HepG2 (cell line): ENCODE measurements around the gene BIRC3. TPM values are rescaled to one million over a fixed set of nuclear protein-coding genes. Genes with fewer than 3 reads are reported as not detected.
A peak's percentile ranks its signal among the peaks of the same experiment; 100 is the strongest.

ENCODE experiments used
- CAMTA2 ChIP-seq: sonication (generic); formaldehyde crosslinking; IDR thresholded peaks from 2 replicates; pipeline ENCODE4 v1.4.0; 2020; ENCODE audit warnings: mild to moderate bottlenecking, missing genetic modification reagents, borderline replicate concordance
- CREM ChIP-seq, 2 experiments: sonication (generic) in 1 of 2; formaldehyde crosslinking in 1 of 2; IDR thresholded peaks; 2 replicates each; pipeline versions ENCODE4 v1.4.0 to v1.6.1; 2016 to 2020; ENCODE audit warnings: antibody characterized with exemption in 1 of 2, mild to moderate bottlenecking in 1 of 2, missing genetic modification reagents in 1 of 2
- EHMT2 ChIP-seq: fragments of 200-600 bp; sonication (generic); IDR thresholded peaks from 2 replicates; pipeline ENCODE4 v1.7.0; 2017; ENCODE audit warnings: antibody characterized with exemption, low read depth, low read length, borderline replicate concordance
- RXRB ChIP-seq: IDR thresholded peaks from 2 replicates; pipeline ENCODE4 v1.6.1; 2016; ENCODE audit warnings: borderline replicate concordance, missing genetic modification reagents, missing compliant biosample characterization
- SP5 ChIP-seq: IDR thresholded peaks from 2 replicates; pipeline ENCODE4 v1.6.1; 2016; ENCODE audit warnings: low read depth, borderline replicate concordance
- TSC22D2 ChIP-seq: sonication (generic); formaldehyde crosslinking; IDR thresholded peaks from 2 replicates; pipeline ENCODE4 v1.5.1; 2020; ENCODE audit warnings: missing genetic modification reagents, mild to moderate bottlenecking, borderline replicate concordance
- polyA plus RNA-seq, 8 experiments: library from polyadenylated mRNA; depleted of rRNA in 3 of 8; stranded (reverse) in 7 of 8; unstranded in 1 of 8; fragments of >200 nt; fragmentation: Illumina TruSeq in 4 of 8; extraction: Trizol in 4 of 8; gene quantifications; 2 replicates each; pipeline versions ENCODE4 v1.2.1 to v1.2.3, GENCODE V29; 2011 to 2016; ENCODE audit warnings: low read depth in 4 of 8, missing spikeins in 1 of 8, mixed read lengths in 1 of 8; ENCODE audit not compliant: insufficient read depth in 1 of 8
- total RNA-seq, 5 experiments: library from RNA; depleted of rRNA; stranded (reverse); fragments of >200 nt; fragmentation: Illumina TruSeq; extraction: Trizol; gene quantifications; 2 replicates each; pipeline ENCODE4 v1.2.3, GENCODE V29; 2016; ENCODE audit warnings: low read depth in 1 of 5
- TF ChIP-seq, protein P1 (sequence below): sonication (generic); formaldehyde crosslinking; IDR thresholded peaks from 2 replicates; pipeline ENCODE4 v1.4.0; 2020; ENCODE audit warnings: missing genetic modification reagents
- TF ChIP-seq, protein P2 (sequence below): sonication (generic); formaldehyde crosslinking; IDR thresholded peaks from 2 replicates; pipeline ENCODE4 v1.4.0; 2020; ENCODE audit warnings: missing genetic modification reagents
- TF ChIP-seq, protein P3 (sequence below): sonication (generic); formaldehyde crosslinking; IDR thresholded peaks from 2 replicates; pipeline ENCODE4 v1.5.1; 2020; ENCODE audit warnings: missing genetic modification reagents, mild to moderate bottlenecking, borderline replicate concordance
- TF ChIP-seq, protein P4 (sequence below): sonication (generic); formaldehyde crosslinking; IDR thresholded peaks from 2 replicates; pipeline ENCODE4 v1.5.0; 2020; ENCODE audit warnings: mild to moderate bottlenecking, low read depth, missing genetic modification reagents, borderline replicate concordance
- TF ChIP-seq, protein P5 (sequence below): sonication (generic); formaldehyde crosslinking; IDR thresholded peaks from 2 replicates; pipeline ENCODE4 v1.5.0; 2020; ENCODE audit warnings: mild to moderate bottlenecking, missing genetic modification reagents
- TF ChIP-seq, protein P6 (sequence below): IDR thresholded peaks from 2 replicates; pipeline ENCODE4 v1.6.1; 2016; ENCODE audit warnings: low read depth, borderline replicate concordance
- TF ChIP-seq, protein P7 (sequence below): sonication (generic); formaldehyde crosslinking; IDR thresholded peaks from 2 replicates; pipeline ENCODE4 v1.4.0; 2020; ENCODE audit warnings: missing genetic modification reagents, borderline replicate concordance

BIRC3 gene
- total and polyA plus RNA-seq, 2 of the 13 experiments (the other 11 are each of a cell fraction or from before 2014, with no cell fraction given) = 0.41 to 4.2 TPM

DNA sequence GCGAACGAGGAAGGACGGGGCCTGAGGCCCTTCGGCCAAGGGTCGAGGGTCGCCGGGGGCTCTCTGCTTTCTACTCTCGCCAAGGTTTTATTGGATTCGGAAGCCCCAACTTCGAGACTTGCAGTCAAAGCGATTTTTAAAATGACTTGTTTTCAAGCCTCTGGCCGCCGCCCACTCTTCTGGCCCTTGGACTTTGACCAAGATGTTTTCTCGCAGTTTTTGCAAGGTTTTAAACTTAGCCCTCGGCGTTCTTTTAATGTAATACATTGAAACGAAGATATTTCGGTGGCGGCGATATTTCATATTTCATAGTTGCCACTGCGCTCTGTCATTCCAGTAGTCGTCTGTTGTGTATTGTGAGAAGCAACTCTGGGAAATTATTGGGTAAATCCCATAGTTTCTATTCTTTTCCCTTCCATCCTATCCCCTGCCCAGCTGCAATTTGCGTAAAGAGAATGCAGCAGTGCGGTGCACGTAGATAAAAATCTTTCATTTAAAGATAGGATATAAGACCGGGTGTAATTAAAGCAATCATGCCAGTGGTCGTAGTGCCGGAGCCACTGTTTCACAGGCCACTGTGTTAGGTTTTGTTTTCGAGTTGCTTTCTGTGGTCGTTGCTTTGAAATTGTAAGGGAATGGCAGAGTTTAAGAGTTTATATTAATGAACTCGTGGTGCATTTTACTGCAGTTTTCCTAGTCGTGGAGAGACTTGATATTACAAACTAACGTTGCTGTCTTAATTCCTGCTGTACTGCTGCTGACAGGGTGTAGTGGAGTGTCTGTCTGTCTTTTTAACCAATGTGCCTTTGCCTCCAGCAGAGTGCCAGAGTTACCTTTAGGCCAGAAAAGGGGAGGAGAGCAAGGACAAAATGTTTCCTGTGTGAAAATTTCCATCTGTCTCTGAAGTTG lies 30.4 kb downstream of the BIRC3 start (continued):
- TF ChIP-seq, protein P1, sequence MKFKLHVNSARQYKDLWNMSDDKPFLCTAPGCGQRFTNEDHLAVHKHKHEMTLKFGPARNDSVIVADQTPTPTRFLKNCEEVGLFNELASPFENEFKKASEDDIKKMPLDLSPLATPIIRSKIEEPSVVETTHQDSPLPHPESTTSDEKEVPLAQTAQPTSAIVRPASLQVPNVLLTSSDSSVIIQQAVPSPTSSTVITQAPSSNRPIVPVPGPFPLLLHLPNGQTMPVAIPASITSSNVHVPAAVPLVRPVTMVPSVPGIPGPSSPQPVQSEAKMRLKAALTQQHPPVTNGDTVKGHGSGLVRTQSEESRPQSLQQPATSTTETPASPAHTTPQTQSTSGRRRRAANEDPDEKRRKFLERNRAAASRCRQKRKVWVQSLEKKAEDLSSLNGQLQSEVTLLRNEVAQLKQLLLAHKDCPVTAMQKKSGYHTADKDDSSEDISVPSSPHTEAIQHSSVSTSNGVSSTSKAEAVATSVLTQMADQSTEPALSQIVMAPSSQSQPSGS (CRISPR knock-in tag) = no peak
- TF ChIP-seq CREM (IDR thresholded peaks at IDR 0.05) (no peak), CREM (CRISPR knock-in tag; IDR thresholded peaks at IDR 0.05) (no peak), CAMTA2 (CRISPR knock-in tag) (no peak), RXRB (CRISPR knock-in tag) (no peak), TSC22D2 (CRISPR knock-in tag) (0 out of 2 replicates have a peak, but pooled peaks have one; percentile 5), EHMT2 (no peak), SP5 (no peak)
- TF ChIP-seq, protein P2, sequence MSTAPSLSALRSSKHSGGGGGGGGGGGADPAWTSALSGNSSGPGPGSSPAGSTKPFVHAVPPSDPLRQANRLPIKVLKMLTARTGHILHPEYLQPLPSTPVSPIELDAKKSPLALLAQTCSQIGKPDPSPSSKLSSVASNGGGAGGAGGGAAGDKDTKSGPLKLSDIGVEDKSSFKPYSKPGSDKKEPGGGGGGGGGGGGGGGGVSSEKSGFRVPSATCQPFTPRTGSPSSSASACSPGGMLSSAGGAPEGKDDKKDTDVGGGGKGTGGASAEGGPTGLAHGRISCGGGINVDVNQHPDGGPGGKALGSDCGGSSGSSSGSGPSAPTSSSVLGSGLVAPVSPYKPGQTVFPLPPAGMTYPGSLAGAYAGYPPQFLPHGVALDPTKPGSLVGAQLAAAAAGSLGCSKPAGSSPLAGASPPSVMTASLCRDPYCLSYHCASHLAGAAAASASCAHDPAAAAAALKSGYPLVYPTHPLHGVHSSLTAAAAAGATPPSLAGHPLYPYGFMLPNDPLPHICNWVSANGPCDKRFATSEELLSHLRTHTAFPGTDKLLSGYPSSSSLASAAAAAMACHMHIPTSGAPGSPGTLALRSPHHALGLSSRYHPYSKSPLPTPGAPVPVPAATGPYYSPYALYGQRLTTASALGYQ (CRISPR knock-in tag) = 0 out of 2 replicates have a peak, but pooled peaks have one; percentile 3
- TF ChIP-seq, protein P3, sequence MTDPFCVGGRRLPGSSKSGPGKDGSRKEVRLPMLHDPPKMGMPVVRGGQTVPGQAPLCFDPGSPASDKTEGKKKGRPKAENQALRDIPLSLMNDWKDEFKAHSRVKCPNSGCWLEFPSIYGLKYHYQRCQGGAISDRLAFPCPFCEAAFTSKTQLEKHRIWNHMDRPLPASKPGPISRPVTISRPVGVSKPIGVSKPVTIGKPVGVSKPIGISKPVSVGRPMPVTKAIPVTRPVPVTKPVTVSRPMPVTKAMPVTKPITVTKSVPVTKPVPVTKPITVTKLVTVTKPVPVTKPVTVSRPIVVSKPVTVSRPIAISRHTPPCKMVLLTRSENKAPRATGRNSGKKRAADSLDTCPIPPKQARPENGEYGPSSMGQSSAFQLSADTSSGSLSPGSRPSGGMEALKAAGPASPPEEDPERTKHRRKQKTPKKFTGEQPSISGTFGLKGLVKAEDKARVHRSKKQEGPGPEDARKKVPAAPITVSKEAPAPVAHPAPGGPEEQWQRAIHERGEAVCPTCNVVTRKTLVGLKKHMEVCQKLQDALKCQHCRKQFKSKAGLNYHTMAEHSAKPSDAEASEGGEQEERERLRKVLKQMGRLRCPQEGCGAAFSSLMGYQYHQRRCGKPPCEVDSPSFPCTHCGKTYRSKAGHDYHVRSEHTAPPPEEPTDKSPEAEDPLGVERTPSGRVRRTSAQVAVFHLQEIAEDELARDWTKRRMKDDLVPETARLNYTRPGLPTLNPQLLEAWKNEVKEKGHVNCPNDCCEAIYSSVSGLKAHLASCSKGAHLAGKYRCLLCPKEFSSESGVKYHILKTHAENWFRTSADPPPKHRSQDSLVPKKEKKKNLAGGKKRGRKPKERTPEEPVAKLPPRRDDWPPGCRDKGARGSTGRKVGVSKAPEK (CRISPR knock-in tag) = no peak
- TF ChIP-seq, protein P4, sequence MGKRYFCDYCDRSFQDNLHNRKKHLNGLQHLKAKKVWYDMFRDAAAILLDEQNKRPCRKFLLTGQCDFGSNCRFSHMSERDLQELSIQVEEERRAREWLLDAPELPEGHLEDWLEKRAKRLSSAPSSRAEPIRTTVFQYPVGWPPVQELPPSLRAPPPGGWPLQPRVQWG (CRISPR knock-in tag) = 0 out of 2 replicates have a peak, but pooled peaks have one; percentile 25
- TF ChIP-seq, protein P5, sequence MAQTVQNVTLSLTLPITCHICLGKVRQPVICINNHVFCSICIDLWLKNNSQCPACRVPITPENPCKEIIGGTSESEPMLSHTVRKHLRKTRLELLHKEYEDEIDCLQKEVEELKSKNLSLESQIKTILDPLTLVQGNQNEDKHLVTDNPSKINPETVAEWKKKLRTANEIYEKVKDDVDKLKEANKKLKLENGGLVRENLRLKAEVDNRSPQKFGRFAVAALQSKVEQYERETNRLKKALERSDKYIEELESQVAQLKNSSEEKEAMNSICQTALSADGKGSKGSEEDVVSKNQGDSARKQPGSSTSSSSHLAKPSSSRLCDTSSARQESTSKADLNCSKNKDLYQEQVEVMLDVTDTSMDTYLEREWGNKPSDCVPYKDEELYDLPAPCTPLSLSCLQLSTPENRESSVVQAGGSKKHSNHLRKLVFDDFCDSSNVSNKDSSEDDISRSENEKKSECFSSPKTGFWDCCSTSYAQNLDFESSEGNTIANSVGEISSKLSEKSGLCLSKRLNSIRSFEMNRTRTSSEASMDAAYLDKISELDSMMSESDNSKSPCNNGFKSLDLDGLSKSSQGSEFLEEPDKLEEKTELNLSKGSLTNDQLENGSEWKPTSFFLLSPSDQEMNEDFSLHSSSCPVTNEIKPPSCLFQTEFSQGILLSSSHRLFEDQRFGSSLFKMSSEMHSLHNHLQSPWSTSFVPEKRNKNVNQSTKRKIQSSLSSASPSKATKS (CRISPR knock-in tag) = no peak
- TF ChIP-seq, protein P6, sequence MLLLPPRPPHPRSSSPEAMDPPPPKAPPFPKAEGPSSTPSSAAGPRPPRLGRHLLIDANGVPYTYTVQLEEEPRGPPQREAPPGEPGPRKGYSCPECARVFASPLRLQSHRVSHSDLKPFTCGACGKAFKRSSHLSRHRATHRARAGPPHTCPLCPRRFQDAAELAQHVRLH = no peak
- TF ChIP-seq, protein P7, sequence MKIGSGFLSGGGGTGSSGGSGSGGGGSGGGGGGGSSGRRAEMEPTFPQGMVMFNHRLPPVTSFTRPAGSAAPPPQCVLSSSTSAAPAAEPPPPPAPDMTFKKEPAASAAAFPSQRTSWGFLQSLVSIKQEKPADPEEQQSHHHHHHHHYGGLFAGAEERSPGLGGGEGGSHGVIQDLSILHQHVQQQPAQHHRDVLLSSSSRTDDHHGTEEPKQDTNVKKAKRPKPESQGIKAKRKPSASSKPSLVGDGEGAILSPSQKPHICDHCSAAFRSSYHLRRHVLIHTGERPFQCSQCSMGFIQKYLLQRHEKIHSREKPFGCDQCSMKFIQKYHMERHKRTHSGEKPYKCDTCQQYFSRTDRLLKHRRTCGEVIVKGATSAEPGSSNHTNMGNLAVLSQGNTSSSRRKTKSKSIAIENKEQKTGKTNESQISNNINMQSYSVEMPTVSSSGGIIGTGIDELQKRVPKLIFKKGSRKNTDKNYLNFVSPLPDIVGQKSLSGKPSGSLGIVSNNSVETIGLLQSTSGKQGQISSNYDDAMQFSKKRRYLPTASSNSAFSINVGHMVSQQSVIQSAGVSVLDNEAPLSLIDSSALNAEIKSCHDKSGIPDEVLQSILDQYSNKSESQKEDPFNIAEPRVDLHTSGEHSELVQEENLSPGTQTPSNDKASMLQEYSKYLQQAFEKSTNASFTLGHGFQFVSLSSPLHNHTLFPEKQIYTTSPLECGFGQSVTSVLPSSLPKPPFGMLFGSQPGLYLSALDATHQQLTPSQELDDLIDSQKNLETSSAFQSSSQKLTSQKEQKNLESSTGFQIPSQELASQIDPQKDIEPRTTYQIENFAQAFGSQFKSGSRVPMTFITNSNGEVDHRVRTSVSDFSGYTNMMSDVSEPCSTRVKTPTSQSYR (CRISPR knock-in tag) = no peak
